Body of pancreas (tissue), 4 donors: ENCODE measurements around the gene PACS1. TPM values are rescaled to one million over a fixed set of nuclear protein-coding genes. Genes with fewer than 3 reads are reported as not detected.

Source experiments
- ATAC-seq: fragments of 150-250 bp; one replicate; pipeline ENCODE4 v1.9.1; 2016
- DNase-seq, 4 donors: peaks; one replicate each; pipeline ENCODE4 v3.0.0-alpha.2; 2019
- H3K27ac ChIP-seq, 4 donors: fragments of 200-600 bp; sonication (generic); 1 replicate in 3 of 4; 2 replicates in 1 of 4; pipeline versions ENCODE4 v1.5.1 to v1.6.1; 2016 to 2019; ENCODE audit warnings: mild to moderate bottlenecking in 1 of 4, mixed read lengths in 1 of 4, moderate library complexity in 1 of 4
- H3K27me3 ChIP-seq, 2 donors: fragments of 200-600 bp; sonication (generic); one replicate each; pipeline ENCODE4 v1.6.0; 2016; ENCODE audit warnings: mild to moderate bottlenecking in 1 of 2
- H3K36me3 ChIP-seq, 2 donors: fragments of 200-600 bp; sonication (generic); replicated peaks in 1 of 2; 2 replicates each; pipeline ENCODE4 v1.5.1; 2016; ENCODE audit warnings: low read depth in 2 of 2; ENCODE audit not compliant: insufficient read depth in 1 of 2
- H3K4me1 ChIP-seq: fragments of 200-600 bp; sonication (generic); one replicate; pipeline ENCODE4 v1.6.0; 2016
- H3K4me3 ChIP-seq, 2 donors: fragments of 200-600 bp; sonication (generic); 1 replicate in 1 of 2; 2 replicates in 1 of 2; pipeline ENCODE4 v1.5.1; 2016 to 2019
- H3K9me3 ChIP-seq, 3 donors: fragments of 200-600 bp; sonication (generic); 1 replicate in 2 of 3; 2 replicates in 1 of 3; pipeline ENCODE4 v1.5.1; 2016
- POLR2A ChIP-seq, 3 donors: fragments of 450-650 bp; IDR thresholded peaks; one replicate each; pipeline ENCODE4 v1.6.1; 2016; ENCODE audit warnings: antibody characterized with exemption in 3 of 3, mild to moderate bottlenecking in 2 of 3
- WGBS, 2 donors: methylation state at CpG; one replicate each; pipeline ENCODE4 v1.1.5; 2017; 5-methylcytosine and 5-hydroxymethylcytosine counted together
- intact Hi-C: fragments of 100-400 bp; cut with DNase I; formaldehyde crosslinking; loops from one replicate; pipeline ENCODE4 v1.15.1; 2023
- total RNA-seq, 2 donors: library from RNA; depleted of rRNA; stranded (reverse); fragments of >200 nt; gene quantifications; one replicate each; pipeline ENCODE4 v1.1.0, GENCODE V29; 2016
- TF ChIP-seq, protein P1 (sequence below), 7 experiments: fragments of 450-650 bp in 4 of 7; fragments of 200-600 bp in 3 of 7; sonication (generic) in 3 of 7; IDR thresholded peaks; one replicate each; pipeline ENCODE4 v1.5.1; 2016 to 2019; ENCODE audit warnings: antibody characterized with exemption in 7 of 7

PACS1 gene
- total RNA-seq, 2 donors from 2014 or later: 17.5 to 19.7 TPM

DNA sequence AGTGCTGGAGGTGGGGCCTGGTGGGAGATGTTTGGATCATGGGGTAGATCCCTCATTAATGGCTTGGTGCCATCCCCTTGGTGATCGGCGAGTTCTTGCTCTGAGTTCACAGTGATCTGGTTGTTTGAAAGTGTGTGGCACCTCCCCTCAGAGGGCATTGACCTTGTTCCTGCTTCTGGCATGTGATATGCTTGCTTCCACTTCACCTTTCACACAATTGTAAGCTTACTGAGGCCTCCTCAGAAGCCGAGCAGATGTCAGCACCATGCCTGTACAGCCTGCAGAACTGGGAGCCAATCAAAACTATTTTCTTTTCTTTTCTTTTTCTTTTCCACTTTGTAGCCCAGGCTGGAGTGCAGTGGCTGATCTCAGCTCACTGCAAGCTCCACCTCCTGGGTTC, 32.7 kb upstream of the PACS1 start:
- TF ChIP-seq, protein P1, sequence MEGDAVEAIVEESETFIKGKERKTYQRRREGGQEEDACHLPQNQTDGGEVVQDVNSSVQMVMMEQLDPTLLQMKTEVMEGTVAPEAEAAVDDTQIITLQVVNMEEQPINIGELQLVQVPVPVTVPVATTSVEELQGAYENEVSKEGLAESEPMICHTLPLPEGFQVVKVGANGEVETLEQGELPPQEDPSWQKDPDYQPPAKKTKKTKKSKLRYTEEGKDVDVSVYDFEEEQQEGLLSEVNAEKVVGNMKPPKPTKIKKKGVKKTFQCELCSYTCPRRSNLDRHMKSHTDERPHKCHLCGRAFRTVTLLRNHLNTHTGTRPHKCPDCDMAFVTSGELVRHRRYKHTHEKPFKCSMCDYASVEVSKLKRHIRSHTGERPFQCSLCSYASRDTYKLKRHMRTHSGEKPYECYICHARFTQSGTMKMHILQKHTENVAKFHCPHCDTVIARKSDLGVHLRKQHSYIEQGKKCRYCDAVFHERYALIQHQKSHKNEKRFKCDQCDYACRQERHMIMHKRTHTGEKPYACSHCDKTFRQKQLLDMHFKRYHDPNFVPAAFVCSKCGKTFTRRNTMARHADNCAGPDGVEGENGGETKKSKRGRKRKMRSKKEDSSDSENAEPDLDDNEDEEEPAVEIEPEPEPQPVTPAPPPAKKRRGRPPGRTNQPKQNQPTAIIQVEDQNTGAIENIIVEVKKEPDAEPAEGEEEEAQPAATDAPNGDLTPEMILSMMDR (IDR thresholded peaks at IDR 0.05): no peak
- TF ChIP-seq POLR2A (IDR thresholded peaks at IDR 0.05): no peak
- no peaks in the 10 kb centered on the region for H3K36me3 ChIP-seq
- intact Hi-C loops: no loop called here
- no peaks in the 10 kb centered on the region for H3K9me3 ChIP-seq
- ATAC-seq (no peak), DNase-seq (no peak)
- no peaks in the 10 kb centered on the region for H3K27me3 ChIP-seq
- H3K4me3 ChIP-seq: no peak overlapping the region
- H3K27ac ChIP-seq: no peak overlapping the region
- peaks cover 10% of the 10 kb centered on the region for H3K4me1 ChIP-seq
- WGBS, 2 donors: 75 to 77% methylated on average over 1 to 3 of the region's 3 CpGs

DNA sequence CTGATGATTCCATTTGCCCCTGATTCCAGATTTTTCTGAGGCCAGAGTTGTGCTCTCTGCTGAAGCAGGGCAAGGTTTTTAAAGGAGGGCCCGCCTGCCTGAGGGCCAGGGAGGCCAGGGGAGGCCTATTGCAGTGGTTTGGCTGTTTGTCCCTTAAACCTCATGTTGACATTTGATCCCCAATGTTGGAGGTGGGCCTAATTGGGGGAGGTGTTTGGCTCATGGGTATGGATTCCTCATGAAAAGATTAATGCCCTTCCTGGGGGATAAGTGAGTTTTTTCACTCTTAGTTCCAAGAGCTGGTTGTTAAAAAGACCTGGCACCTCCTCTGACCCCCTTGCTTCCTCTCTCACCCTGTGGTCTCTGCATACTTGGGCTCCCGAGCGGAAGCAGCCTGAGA, 30.3 kb upstream of the PACS1 start:
- ATAC-seq: peak; percentile 58
- peak overlapping the region in 3 of 4 donors; percentile 28 to 65 (median 55) for H3K27ac ChIP-seq
- WGBS, 2 donors: 57 to 60% methylated on average over 1 to 3 of the region's 3 CpGs

DNA sequence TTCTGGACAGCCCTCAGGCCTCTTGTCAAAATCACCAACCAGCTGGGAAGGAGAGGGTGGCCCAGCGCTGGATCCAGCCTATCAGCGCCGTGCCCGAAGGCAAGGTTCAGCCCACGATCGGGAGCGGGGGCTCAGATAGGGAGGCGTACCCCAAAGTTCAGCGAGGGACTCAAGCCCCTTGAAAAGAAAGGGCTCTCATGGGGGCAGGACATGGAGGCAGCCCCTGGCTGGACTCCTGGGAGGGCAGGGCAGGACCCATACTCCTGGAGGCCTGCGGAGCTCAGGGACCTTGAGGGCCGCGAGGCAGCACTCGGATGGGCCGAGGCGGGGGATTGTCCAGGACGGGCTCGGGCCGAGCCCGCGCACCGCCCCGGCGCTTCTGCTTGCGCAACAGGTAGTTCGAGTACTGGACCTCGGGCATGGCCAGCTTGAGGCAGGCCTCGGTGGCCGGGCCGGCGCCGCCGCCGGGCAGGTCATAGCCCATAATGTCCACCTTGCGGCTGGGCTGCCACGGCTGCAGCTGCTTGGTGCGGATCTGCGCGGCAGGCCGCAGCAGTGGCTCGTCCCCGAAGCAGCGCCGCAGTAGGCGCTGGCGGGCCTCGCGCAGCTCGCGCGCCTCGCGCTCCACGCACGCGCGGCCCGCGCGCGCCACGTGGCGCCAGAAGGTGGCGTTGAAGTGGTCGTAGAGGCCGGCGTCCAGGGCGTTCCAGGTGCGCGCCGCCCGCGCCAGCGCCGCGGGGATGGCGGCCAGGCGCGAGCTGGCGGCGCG, 27.7 kb upstream of the PACS1 start:
- intact Hi-C loops: no loop called here
- Histone ChIP-seq H3K4me1 (peaks cover 18% of the 10 kb centered on the region), H3K27ac (no peak overlapping the region), H3K36me3 (no peaks in the 10 kb centered on the region), H3K27me3 (no peaks in the 10 kb centered on the region), H3K9me3 (no peaks in the 10 kb centered on the region), H3K4me3 (no peak overlapping the region)
- DNase-seq (no peak), ATAC-seq (no peak)
- 94 to 95% methylated on average over 67 to 77 of the region's 81 CpGs for WGBS, 2 donors
- TF ChIP-seq POLR2A (IDR thresholded peaks at IDR 0.05): no peak
- TF ChIP-seq, protein P1 (IDR thresholded peaks at IDR 0.05): no peak

More for the DNA sequence above, 30.3 kb upstream of the PACS1 start:
- Histone ChIP-seq H3K9me3 (no peaks in the 10 kb centered on the region), H3K4me3 (no peak overlapping the region), H3K4me1 (peaks cover 10% of the 10 kb centered on the region), H3K27me3 (no peaks in the 10 kb centered on the region), H3K36me3 (no peaks in the 10 kb centered on the region)
- DNase-seq: peak in 3 of 4 donors; percentile 31 to 42 (median 39)
- intact Hi-C loops: no loop called here
- TF ChIP-seq POLR2A (IDR thresholded peaks at IDR 0.05): no peak
- TF ChIP-seq, protein P1 (IDR thresholded peaks at IDR 0.05): no peak

DNA sequence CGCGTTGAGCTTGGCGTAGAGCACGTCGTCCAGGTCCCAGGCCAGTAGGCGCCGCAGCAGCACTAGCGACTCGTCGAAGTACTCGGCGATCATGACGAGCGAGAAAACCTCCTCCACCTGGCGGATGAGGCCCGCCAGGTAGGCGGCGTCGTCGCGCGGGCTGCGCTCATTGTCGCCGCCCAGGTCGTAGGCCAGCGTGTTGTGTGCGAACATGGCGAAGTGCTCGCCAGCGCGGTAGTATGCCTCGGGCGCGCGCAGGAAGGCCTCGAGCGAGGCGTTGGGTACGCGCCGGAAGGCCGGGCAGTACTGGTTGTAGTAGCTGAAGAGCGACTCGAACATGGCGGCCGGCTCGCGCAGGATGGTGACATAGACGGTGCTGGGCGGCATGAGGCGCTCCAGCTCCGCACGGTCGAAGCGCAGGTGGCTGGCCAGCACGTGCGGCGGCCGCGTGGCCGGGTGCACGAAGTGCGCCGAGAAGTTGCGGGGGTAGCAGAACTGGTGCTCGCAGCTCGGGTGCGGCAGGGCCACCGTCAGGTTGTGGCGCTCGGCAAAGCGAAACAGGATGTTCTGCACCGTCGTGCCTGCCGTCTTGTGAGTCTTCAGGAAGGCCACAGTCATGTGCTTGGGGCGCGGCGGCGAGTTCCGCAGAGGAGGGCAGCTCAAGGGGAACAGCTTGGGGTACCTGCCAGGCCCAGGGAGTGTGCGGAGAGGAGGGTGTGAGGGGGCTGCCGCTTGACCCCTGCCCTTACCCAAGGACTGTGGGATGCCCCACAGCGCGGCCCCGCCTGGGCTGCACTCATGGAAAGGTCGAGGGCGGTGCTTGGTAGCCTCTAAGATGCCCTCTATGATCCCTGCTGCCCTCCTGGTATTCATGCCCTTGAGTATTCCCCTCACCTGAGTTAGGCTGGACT, 26.8 kb upstream of the PACS1 start:
- no peaks in the 10 kb centered on the region for H3K9me3 ChIP-seq
- H3K27ac ChIP-seq: no peak overlapping the region
- DNase-seq (no peak), ATAC-seq (no peak)
- intact Hi-C loops: no loop called here
- H3K4me1 ChIP-seq: peaks cover 26% of the 10 kb centered on the region
- no peaks in the 10 kb centered on the region for H3K36me3 ChIP-seq
- H3K27me3 ChIP-seq: no peaks in the 10 kb centered on the region
- no peak overlapping the region for H3K4me3 ChIP-seq
- 94 to 95% methylated on average over 80 to 81 of the region's 88 CpGs for WGBS, 2 donors
- TF ChIP-seq, protein P1 (IDR thresholded peaks at IDR 0.05): no peak
